NCI-H69 (cell line): ENCODE results near the gene KCNE3.
"Not testable (repeated sequence)": the region's sequence is repeated elsewhere in the genome, so short reads cannot be mapped to it uniquely, and the experiment has no call there.

Source experiments
- DNase-seq: peaks from one replicate; lab custom pipeline; 2025; lab: John Stamatoyannopoulos, UW

The KCNE3 gene

GRCh38 chr11:74443071-74443864, 24.1 kb downstream of the KCNE3 start:
- DNase-seq: peak; percentile 98

- DNase-seq: peak; percentile 62
Measured at GRCh38 chr11:74442636-74443035, 24.7 kb downstream of the KCNE3 start.

- no peak for DNase-seq
Measured at GRCh38 chr11:74438681-74439080, 28.7 kb downstream of the KCNE3 start.

- DNase-seq: no peak
Measured at GRCh38 chr11:74437441-74438042, 29.8 kb downstream of the KCNE3 start.

GRCh38 chr11:74434528-74434927, 32.8 kb downstream of the KCNE3 start:
- DNase-seq: no peak

- no peak for DNase-seq
Measured at GRCh38 chr11:74429205-74429604, 38.1 kb downstream of the KCNE3 start.

GRCh38 chr11:74427384-74427886, 39.9 kb downstream of the KCNE3 start:
- DNase-seq: no peak

GRCh38 chr11:74425100-74425499, 42.2 kb downstream of the KCNE3 start:
- no peak for DNase-seq

- DNase-seq: peak; percentile 89
Measured at GRCh38 chr11:74418509-74418895, 48.8 kb downstream of the KCNE3 start.

- peak; percentile 70 for DNase-seq
Measured at GRCh38 chr11:74417860-74418508, 49.4 kb downstream of the KCNE3 start.

- peak; percentile 52 for DNase-seq
Measured at GRCh38 chr11:74417379-74417804, 50.0 kb downstream of the KCNE3 start.

GRCh38 chr11:74416974-74417373, 50.4 kb downstream of the KCNE3 start:
- DNase-seq: not testable (repeated sequence)

- DNase-seq: no peak
Measured at GRCh38 chr11:74412733-74413359, 54.5 kb downstream of the KCNE3 start.

GRCh38 chr11:74412321-74412720, 55.0 kb downstream of the KCNE3 start:
- no peak for DNase-seq

- DNase-seq: no peak
Measured at GRCh38 chr11:74409633-74410032, 57.7 kb downstream of the KCNE3 start.
